CD4-positive, alpha-beta T cell treated with Interleukin-15 for 4 hours (primary cell): Measurements from ENCODE around the gene MLX.
"Not testable (repeated sequence)": the region's sequence is repeated elsewhere in the genome, so short reads cannot be mapped to it uniquely, and the experiment has no call there.

Experiments
- DNase-seq: peaks from one replicate; pipeline ENCODE4 v3.0.0-alpha.2; 2020; ENCODE audit warnings: low spot score

Gene MLX

DNA sequence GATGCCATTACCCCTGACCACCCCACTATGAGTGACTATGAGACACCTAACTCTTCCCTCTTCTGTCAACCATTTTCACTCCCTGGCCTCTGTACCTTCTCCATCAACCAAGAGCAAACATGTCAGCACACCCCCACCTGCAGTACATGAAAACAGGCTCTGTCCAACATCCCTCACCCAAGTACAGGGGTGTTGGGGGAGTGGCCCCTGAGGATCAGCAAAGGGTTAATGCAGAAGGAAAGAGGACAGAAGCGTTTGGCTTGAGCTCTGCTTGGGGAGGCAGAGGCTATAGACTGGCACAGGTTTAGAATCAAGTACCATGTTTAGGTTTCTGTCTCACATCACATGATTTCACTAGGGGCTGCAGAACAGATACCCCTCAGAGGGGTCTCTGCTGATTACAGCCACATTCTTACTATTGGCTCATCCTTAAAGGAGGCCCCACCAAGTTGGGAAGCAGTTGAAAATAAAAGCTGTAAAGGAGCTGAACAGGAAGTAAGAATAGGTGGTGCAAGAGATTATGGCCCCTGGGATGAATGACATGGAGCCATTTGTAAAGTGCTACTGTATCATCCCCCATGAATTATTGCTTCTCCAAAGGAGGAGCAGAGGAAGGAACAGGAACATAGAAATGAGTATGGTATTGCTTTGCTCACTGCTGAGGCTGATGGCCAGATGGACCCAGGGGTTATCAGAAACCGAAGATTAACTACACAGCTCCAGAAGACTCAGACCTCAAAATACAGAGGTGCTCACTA lies 13.1 kb downstream of the MLX start:
- no peak for DNase-seq

DNA sequence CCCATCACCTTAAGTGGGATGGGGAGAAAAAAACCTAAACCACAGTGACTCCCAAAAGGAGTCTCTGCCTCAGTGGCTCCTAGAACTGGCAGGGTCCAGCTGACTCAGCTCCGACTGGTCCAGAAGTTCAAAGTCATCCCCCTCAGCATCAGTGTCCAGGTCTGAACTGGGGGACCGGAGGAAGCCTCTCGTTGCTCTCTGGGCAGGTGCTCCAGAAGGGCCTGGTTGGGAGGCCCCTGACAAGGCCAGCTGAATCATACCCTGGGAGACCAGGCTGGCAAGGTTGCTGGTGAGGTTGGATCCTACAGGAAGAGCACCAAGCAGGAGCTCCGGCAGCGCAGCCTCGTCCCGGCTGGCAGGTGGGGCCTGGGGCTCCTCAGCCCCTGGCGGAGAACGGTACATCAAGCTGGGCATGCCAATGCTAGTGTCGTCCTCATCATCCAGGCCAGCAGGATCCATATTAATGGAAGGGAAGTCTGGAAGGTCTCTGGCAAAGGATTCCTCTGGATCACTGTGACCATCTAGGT lies 14.9 kb downstream of the MLX start:
- DNase-seq = no peak

DNA sequence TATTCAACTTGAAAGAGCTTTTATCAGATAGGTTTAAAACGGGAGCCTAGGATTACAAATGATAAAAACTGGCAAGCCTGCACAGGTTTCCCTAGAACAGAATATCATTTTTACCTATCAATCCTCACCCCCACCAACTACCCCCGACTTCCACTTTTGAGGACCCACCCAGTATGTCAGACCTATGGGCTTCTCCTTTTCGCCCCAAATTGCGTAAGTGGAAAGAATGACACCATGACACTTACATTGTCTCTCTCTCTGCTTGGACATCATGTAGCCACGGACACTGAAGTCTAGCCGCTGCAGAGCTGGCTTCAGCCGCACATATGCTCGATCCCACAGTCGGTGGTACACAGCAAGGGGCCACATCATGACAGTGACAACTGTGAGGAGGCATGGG lies 18.0 kb downstream of the MLX start:
- DNase-seq = no peak

DNA sequence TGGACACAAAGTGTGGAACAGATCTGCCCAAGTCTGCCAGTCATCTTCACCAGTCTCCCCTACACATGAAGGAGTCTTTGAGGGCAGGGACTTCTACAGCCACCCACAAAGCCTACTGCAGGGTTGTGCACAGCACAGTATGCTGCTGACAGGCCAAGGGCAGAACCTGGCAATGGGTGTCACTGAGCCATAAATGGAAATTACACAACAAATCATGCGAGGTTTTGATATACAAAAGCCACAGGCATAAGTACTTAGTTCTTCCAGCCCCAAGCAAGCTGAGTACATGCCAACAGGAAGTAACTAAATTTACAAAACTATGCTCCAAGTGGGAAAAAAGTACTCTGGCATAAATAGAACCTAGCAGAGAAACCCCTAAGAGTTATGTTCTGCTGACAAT lies 18.5 kb downstream of the MLX start:
- DNase-seq = no peak

DNA sequence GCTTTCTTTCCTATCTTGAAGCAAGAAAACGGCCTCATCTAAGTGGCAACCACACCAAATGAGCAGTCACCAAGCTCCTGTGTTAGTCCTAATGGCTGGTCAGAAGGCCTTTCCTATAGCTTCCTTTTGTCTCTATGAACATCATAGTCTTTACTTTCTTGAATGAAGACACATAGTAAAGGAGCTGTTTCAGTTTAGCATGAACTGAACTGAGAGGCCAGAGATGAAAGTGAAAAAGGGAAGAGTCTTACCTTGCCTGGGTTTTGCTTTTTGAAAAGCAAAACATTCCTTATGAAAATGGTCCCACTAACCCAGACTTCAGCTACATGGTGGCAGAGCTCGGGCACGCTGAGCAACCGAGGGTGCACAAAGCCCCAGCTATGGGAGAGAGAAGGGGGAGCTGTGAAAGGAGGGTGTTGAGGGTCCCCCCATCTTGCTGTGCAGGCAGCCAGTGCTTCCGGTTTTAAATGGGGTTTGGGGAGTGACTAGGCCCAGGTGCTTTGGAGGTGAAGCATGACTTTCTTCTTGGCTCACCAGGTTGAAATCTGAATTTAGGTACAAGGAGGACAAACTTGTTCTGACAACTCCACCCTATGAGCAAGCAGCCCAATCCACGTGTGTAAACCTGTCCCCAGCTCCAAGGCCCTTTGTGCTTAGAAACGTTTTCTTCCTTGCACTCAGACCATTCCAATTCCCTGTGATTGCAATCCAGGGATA lies 19.8 kb downstream of the MLX start:
- DNase-seq = no peak

DNA sequence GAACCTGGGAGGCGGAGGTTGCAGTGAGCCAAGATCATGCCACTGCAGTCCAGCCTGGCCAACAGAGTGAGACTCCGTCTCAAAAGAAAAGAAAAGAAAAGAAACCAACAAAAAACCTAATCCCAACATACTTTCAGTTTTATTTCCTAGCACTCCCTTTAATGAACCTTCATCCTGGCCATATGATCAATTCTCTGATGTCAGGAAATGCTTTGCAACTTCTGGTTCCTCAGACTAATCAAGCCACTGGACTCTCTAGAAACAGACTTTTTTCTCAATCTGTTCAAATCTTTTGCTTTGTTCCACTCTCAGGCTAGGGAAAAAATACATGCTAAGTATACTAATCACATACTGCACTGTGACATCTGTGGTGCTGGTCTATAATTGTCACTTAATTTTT lies 24.0 kb downstream of the MLX start:
- DNase-seq = no peak

DNA sequence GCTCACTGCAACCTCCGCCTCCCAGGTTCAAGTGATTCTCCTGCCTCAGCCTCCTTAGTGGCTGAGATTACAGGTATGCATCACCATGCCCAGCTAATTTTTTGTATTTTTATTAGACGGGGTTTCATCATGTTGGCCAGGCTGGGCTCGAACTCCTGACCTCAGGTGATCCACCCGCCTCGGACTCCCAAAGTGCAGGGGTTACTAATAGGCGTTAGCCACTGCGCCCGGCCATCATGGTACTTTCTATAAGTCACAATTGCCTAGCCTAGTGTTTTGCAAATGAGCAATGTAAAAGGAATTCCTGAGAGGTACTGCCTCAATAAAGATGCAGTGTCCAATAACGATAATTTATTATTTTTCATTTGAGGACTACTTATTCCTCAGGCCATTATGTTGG lies 24.5 kb downstream of the MLX start:
- DNase-seq = no peak

DNA sequence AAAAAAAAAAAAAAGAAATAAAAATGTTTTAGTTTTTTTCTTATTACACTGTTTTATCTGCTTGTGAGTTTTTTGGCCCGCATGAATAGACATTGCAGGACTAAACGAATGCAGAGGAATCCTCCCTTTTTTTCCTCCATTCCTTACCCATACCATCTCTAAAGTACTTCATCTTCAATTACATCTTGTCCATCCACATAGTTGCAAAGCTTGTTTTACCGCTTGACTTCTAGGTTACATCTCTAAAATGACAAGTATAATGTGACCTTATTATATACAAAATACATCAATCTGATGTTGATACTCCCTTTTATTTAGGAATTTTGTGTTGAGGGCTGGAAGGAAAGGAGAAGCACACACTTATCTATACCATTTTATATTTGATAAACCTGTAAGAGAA lies 29.5 kb downstream of the MLX start:
- no peak for DNase-seq

DNA sequence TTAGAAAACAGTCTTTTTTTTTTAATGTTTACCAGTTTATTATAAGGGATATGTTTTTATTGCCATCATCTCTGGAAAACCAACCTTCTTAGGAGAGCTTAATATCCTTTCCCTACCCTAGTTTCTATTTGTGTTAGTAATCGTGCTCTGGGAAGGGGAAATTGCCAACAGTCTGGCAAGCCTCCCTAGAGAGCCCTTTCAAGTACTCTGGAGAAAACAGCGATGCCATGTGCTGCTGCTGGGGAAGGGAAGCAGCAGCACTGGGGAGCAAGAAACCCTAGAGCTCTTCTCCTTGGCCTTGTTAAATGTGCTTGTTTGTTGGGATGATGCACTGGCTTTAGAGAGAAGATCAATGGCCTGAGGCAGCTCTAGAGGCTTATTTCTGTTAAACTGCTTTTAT lies 32.0 kb downstream of the MLX start:
- no peak for DNase-seq

DNA sequence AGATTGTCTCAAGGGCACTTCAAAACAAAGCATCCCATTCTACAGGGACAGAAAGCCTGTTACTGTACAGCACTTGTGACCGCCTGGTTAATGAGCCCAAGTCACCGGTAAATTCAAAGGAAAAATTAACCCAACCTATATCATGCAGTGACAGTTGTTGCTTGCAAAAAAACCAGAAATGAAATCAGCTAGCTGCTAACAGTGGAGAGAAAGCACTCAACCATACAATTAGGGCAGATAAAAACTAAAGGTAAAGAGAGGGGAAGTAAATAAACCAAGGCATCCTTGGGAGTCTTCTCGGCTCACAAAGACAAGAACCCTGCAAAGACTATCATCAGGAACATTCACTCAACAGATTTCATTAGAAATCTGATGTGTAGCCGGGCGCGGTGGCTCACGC lies 36.4 kb downstream of the MLX start:
- no peak for DNase-seq

DNA sequence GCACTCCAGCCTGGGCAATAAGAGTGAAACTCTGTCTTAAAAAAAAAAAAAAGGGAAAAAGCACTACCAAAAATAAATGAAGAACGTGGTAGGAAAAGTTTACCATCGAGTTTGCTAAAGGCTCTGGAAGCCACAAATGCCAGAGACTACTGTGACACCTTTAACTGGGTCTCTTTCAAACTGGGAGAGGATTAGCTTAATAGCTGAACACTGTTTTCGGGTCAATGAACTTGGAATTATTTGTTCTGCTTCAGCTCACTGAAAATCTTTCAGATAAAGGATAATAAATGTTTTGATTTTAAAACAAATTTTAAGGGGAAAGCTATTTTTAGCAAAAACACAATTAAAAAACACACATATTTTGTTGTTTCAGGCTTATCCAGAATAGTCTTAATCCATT lies 40.9 kb downstream of the MLX start:
- DNase-seq = no peak

DNA sequence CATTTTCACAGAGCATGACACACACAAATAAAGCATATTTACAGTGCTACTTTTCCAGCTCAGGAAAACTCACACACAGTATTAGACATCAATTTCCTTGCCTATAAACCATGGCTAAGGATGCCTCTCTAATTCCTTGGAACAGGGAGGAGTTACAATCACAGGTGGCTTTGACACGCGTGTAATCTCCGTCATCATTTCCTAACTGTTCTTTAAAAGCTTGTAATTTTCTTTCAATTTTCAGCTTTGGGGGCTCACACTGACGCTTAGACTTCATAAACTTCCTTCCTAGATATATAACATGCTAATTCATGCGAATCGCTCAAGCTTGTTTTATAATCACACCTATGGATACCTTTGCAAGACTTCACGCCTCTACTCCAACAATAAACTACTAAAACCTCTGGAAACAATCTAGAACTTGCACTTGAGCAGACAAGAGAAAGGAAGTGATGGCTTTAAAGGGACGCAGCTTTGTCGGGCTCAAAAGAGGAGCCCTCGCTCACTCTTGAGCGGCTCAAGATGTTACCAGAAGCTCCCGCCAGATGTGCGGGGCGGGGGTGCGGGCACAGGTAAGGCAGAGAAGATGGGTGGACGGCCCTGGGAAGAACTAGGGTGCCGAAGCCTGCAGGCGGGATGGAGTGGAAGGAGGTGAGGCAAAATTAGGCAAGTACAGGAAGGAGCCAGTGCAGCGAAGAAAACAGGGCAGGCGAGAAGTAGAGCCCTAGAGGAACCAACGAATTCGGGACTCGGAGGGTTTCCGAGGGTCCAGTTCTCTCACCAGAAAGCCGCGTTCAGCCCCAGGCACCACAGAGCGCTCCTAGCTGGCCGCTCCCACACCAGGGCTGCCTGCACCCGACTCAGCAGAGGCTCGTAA lies 41.6 kb downstream of the MLX start:
- peak; percentile 7 for DNase-seq

DNA sequence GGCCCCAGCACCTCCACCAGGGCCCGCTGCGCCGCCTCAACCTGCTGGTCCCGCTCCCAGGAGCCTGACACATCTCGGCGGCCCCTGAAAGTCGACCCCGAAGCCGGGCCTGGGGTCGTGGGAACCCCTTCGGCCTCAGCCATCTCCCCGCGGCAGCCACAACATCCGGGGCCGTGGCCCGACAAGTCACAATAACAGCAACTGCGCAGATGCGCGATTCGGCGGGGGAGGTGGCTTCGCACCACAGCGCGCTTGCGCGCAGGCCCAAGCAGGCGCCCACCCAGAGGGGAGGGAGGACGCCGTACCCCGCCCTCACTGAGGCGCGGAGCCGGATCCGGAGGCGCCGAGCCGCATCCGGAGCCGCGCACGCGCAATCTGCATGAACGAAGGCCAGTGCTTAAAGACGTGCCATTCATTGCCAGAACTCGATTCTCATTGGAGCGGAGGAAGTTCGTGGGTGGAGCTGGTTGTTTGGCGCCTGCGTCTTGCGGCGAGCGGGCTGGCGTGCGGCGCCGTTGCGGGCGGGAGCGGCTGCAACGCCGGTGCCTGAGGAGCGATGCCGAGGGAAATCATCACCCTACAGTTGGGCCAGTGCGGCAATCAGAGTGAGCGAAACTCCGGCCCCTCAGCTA lies 42.4 kb downstream of the MLX start, which contains the start of the genes RETREG3 and TUBG1:
TSS of gene RETREG3 (minus strand) at position 193 of the 632 bp plus-strand sequence. CDS start at position 143, 50 bp downstream.
TSS of gene TUBG1 (plus strand) at position 502 of the 632 bp plus-strand sequence. CDS start at position 557, 55 bp downstream.
- peak; percentile 99 for DNase-seq

DNA sequence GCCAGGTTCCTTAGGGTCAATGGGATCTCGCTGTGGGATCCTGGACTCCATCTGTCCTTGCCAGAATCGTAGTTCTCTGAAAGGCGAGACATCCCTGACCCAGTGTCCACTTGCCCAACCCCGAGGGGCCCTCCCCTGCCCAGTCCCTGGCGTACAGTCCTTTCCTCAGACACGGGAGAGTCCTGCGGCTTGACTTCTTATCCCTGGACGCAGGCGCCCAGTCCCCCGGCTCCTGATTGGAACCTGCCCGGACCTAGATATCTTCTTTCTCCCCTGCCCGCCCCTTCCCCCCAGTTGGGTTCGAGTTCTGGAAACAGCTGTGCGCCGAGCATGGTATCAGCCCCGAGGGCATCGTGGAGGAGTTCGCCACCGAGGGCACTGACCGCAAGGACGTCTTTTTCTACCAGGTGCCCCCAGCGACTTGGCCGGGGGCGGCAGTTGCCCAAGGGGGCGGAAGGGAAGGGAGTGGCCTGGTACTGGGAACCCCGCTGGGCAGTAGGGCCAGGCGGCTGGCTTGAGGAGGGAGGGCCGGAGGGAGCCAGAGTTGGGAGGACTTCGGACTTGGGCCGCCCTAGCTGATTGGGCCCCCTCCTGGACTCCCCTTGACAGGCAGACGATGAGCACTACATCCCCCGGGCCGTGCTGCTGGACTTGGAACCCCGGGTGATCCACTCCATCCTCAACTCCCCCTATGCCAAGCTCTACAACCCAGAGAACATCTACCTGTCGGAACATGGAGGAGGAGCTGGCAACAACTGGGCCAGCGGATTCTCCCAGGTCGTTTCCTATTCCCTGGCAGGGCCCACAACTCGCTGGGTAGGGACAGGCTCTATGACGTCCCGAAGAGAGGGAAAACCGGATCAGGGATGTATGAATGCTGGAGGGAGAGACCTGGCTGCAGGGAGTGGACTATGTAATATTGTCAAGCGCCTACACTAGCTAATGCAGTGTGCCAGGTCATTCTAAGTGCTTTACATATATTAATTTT lies 43.2 kb downstream of the MLX start:
- DNase-seq = not testable (repeated sequence)

DNA sequence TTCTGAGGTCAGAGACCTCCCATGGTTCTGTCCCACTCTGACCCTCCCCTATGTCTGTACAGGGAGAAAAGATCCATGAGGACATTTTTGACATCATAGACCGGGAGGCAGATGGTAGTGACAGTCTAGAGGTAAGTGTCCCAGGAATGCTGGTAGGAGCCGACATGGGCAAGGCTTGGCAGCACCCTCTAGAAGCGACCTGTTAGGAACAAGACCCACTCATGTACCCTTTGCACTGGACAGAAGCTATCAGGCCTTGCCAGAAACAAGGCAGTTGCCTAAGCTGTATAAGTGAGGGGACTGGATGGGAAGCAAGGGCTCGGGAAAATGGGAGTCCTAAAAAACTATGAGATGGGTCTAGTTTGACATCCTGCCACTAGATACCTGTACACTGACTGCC lies 45.1 kb downstream of the MLX start:
- DNase-seq = no peak

DNA sequence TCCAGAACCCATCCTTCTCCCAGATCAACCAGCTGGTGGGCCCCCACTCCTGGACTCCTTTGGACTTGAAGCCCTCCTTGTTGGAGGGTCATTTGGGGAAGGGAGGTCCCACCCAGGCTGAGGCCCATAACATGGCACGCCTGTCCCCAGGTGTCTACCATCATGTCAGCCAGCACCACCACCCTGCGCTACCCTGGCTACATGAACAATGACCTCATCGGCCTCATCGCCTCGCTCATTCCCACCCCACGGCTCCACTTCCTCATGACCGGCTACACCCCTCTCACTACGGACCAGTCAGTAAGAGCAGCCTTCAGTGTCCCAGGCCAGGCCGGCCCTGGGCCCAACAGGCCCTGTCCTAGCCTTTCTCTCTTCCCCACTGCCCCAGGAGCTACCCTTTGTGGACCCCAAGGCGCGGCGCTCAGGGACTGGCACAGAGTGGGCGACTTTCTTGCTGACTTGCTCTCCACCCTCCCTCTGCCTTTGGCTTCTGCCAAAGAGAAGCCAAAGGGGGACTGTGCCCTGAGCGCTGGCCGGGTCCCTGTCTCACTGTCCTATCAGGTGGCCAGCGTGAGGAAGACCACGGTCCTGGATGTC lies 46.9 kb downstream of the MLX start:
- DNase-seq = no peak

DNA sequence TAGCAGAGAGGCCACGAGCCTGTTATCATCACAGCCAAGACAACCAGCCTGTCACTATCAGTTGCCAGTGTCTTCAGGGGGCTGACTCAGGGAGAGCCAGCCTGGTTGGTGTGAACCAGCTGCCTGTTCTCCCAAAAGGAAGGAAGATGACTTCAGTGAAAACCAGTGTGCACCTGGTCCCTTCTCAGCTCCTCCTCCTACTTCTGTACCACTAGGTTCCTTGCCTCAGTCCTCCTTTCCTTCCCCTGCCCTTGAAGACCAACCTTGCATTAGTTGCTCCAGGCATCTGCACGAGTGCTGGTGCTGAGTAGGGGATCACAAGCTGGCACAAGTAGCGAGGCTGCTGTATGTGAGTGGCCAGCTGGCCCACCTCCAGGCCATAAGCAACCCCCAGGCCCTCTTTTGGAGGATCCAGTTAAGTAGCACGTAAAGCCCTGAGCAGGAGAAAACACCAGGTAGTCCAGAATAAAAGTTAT lies 51.1 kb downstream of the MLX start:
- no peak for DNase-seq

DNA sequence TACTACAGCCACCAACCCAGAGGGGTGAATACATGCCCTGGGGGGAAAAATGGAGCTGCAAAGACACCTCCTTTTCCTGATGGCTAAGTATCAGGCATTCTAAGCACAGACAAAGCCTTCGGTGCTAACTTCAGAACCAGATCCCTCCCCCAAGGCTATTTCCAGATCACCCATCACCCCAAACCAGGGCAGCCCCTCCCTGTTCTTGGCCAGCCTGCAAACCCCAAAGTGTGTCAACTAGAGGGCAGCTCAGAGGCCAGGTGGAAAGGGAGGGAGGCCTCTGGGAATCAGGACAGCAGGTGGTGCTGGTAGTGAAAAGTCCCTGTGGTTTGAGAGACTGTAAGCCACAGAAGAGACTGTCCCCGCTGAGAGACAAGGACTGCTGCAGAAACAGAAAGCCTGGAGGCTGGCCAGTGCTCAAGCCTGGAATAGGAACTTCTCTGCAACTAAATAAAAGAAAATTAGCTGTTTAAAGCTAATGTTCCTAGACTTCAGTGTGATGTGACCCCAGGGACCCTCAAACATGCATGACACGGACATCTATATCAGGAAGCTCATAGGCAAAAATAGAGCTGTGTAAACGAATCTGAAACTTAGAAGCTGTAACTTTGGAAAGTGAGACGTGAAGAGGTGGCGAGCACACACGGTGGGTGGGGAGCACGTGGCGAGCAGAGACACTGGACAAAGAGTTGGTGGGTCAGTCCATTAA lies 51.7 kb downstream of the MLX start:
- DNase-seq = no peak

DNA sequence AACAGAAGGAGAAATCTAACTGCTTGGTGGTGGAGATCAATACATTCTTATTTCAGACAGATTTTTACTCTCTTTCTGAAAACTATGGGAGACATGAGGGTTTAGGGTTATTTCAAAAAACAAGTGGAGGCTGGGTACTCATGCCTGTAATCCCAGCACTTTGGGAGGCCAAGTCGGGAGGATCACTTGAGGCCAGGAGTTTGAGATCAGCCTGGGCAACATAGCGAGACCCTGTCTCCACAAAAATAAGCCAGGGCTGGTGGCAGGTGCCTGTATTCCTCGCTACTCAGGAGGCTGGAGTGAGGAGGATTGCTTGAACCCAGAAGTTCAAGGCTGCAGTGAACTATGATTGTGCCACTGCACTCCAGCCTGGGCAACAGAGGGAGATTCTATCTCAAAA lies 55.1 kb downstream of the MLX start:
- DNase-seq = not testable (repeated sequence)
